Activated CD4-positive, alpha-beta memory T cell treated with anti-CD3 and anti-CD28 coated beads for 36 hours (primary cell): ENCODE results near the gene ACTN3. TPM values are rescaled to one million over a fixed set of nuclear protein-coding genes. Genes with fewer than 3 reads are reported as not detected.

Experiments used
- CTCF ChIA-PET: fragments of 350-600 bp; sonication (Branson Sonifier 250); formaldehyde crosslinking; loops from one replicate; lab custom pipeline; 2021; ENCODE audit warnings: antibody characterized with exemption, inconsistent platforms; lab: Charles Lee
- POLR2A ChIA-PET: fragments of 350-600 bp; sonication (Branson Sonifier 250); formaldehyde crosslinking; loops from one replicate; lab custom pipeline; 2021; ENCODE audit warnings: antibody characterized with exemption; lab: Charles Lee
- DNase-seq: peaks from one replicate; pipeline ENCODE4 v3.0.0-alpha.2; 2020
- H3K27ac Mint-ChIP-seq: one replicate; pipeline ENCODE4 v1.8.0; 2021; ENCODE audit warnings: mixed read lengths
- H3K27me3 Mint-ChIP-seq: one replicate; pipeline ENCODE4 v1.8.0; 2021; ENCODE audit warnings: mixed read lengths
- H3K36me3 Mint-ChIP-seq: one replicate; pipeline ENCODE4 v1.8.0; 2021; ENCODE audit warnings: mixed read lengths
- H3K4me1 Mint-ChIP-seq: one replicate; pipeline ENCODE4 v1.8.0; 2021; ENCODE audit warnings: low read depth, mixed read lengths
- H3K4me3 Mint-ChIP-seq: one replicate; pipeline ENCODE4 v1.8.0; 2021; ENCODE audit warnings: mild to moderate bottlenecking, mixed read lengths
- H3K9me3 Mint-ChIP-seq: one replicate; pipeline ENCODE4 v1.8.0; 2021; ENCODE audit warnings: mixed read lengths
- intact Hi-C: fragments of 100-400 bp; cut with micrococcal nuclease; formaldehyde crosslinking; loops from one replicate; pipeline ENCODE4 v1.15.1; 2023
- total RNA-seq, 2 experiments: library from RNA; stranded (reverse); gene quantifications; one replicate each; pipeline ENCODE4 v1.2.3, GENCODE V29; 2021

The ACTN3 gene
- total RNA-seq, 2 experiments from 2014 or later, result 0.15 to 0.24 TPM

DNA sequence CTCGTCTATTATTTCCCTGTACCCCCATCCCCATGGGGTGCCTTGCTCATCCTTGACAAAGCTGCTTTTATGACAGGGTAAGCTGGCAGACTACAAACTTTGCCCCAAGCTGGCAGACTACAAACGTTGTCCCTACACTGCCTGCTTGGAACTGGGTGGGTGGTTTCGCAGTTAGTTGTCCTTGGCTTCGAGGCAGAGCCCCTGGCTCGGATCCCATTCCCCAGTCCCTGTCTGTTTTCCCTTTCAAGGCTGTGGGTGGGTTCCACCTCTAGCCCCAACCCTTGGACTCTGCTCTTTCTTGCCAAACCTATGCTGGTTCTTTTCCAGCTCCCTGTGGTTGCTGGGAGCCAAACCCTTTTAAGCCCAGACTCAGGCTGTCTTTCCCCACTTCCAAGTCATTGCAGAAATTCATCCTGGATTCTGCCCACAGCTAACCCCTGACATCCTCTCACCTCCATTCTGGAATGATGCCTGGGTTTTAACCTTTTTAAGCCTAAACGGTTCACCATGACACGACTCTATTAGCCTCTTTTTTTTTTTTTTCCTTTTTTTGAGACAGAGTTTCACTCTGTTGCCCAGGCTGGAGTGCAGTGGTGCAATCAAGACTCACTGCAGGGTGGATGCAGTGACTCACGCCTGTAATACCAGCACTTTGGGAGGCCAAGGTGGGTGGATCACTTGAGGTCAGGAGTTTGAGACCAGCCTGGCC lies 60.6 kb downstream of the ACTN3 start:
- Mint-ChIP-seq H3K27me3 (no peaks in the 10 kb centered on the region), H3K9me3 (no peaks in the 10 kb centered on the region), H3K36me3 (peaks cover 5% of the 10 kb centered on the region), H3K27ac (no peak overlapping the region), H3K4me3 (no peak overlapping the region), H3K4me1 (peaks cover 9% of the 10 kb centered on the region)
- CTCF ChIA-PET, result interaction anchor here (0.8 kb wide), 1 partner anchor 71 kb away, joined by 5 read pairs; the partner anchor contains the start of gene RBM4B
- POLR2A ChIA-PET, result interaction anchor here (1.7 kb wide), 1 partner anchor 9 kb away, joined by 4 read pairs; the partner anchor contains the start of gene RBM14
- intact Hi-C loops, result no loop called here
- DNase-seq, result no peak

GRCh38 chr11:66609721-66610617 lies 63.3 kb downstream of the ACTN3 start:
- intact Hi-C loops, result no loop called here
- Mint-ChIP-seq H3K27ac (peak overlapping the region; percentile 72), H3K4me1 (peaks cover 9% of the 10 kb centered on the region), H3K36me3 (peaks cover 4% of the 10 kb centered on the region), H3K9me3 (no peaks in the 10 kb centered on the region), H3K4me3 (no peak overlapping the region), H3K27me3 (no peaks in the 10 kb centered on the region)
- DNase-seq, result no peak
- CTCF ChIA-PET, result interaction anchor here (0.9 kb wide), 1 partner anchor 30 kb away, joined by 3 read pairs; no protein-coding TSS in a partner anchor
- POLR2A ChIA-PET, result interaction anchor here (1.7 kb wide), 1 partner anchor 29 kb away, joined by 4 read pairs; the partner anchor contains the start of gene RBM4

GRCh38 chr11:66612458-66612857 lies 65.8 kb downstream of the ACTN3 start:
- Mint-ChIP-seq H3K4me1 (peaks cover 20% of the 10 kb centered on the region), H3K27me3 (no peaks in the 10 kb centered on the region), H3K9me3 (no peaks in the 10 kb centered on the region), H3K4me3 (no peak overlapping the region), H3K36me3 (peaks cover 17% of the 10 kb centered on the region), H3K27ac (no peak overlapping the region)
- ChIA-PET POLR2A (no interaction called here), CTCF (interaction anchor here (1.3 kb wide), 1 partner anchor 66 kb away, joined by 4 read pairs; the partner anchor contains the start of gene RBM4B)
- no peak for DNase-seq
- intact Hi-C loops, result no loop called here

Other genes starting within 250 kb of the ACTN3 start
- gene CD248, start 229.9 kb upstream of the ACTN3 start, total RNA-seq, result not detected
- 1 to 10 TPM; 1.0 to 1.6 TPM for gene RIN1, start 210.5 kb upstream of the ACTN3 start, total RNA-seq
- 10 to 100 TPM; 29.3 to 31.2 TPM for gene BRMS1, start 201.8 kb upstream of the ACTN3 start, total RNA-seq
- 1 to 10 TPM; 8.2 to 8.3 TPM for gene B4GAT1, start 199.3 kb upstream of the ACTN3 start, total RNA-seq
- gene SLC29A2, start 175.1 kb upstream of the ACTN3 start, total RNA-seq, result 10 to 100 TPM; 10.3 to 10.6 TPM
- not detected for gene NPAS4, start 125.9 kb upstream of the ACTN3 start, total RNA-seq
- gene MRPL11, start 108.1 kb upstream of the ACTN3 start, total RNA-seq, result 100 to 1,000 TPM; 104 to 106 TPM
- 1 to 10 TPM; 7.0 to 8.5 TPM for gene PELI3, start 80.0 kb upstream of the ACTN3 start, total RNA-seq
- 10 to 100 TPM; 76.1 to 89.7 TPM for gene DPP3, start 66.5 kb upstream of the ACTN3 start, total RNA-seq
- gene BBS1, start 36.3 kb upstream of the ACTN3 start, total RNA-seq, result 10 to 100 TPM; 11.1 to 13.2 TPM
- 10 to 100 TPM; 13.5 to 14.9 TPM for gene ZDHHC24, start 855 bp upstream of the ACTN3 start, total RNA-seq
- gene CTSF, start 21.7 kb downstream of the ACTN3 start, total RNA-seq, result 1 to 10 TPM; 1.4 to 1.5 TPM
- under 1 TPM; 0.12 to 0.24 TPM for gene CCDC87, start 46.2 kb downstream of the ACTN3 start, total RNA-seq
- gene CCS, start 46.3 kb downstream of the ACTN3 start, total RNA-seq, result 10 to 100 TPM; 24.2 to 26.9 TPM
- gene RBM14, start 69.7 kb downstream of the ACTN3 start, total RNA-seq, result 100 to 1,000 TPM; 114 to 121 TPM
- gene RBM4, start 91.8 kb downstream of the ACTN3 start, total RNA-seq, result 10 to 100 TPM; 87.0 to 94.0 TPM
- gene RBM4B, start 131.0 kb downstream of the ACTN3 start, total RNA-seq, result 10 to 100 TPM; 10.9 to 11.7 TPM
- gene SPTBN2, start 182.3 kb downstream of the ACTN3 start, total RNA-seq, result 1 to 10 TPM; 1.3 to 1.5 TPM